ENCODE data around the gene TAF6.

Gene TAF6

GRCh38 chr7:100119072-100119969 lies at the start of gene TAF6, which contains the start of gene CNPY4:
TSS of gene TAF6 (minus strand) at chr7:100119358. CDS start at chr7:100114209, 5,149 bp downstream.
TSS of gene CNPY4 (plus strand) at chr7:100119634. CDS start at chr7:100119745, 111 bp downstream.
- no peak for TF ChIP-seq JUND (IDR thresholded peaks at IDR 0.05; ENCODE audit: low read depth)
- in situ Hi-C loops (cut with HindIII; ENCODE audit: low pct_unique_long_range_greater_than_20kb, low sequenced_read_pairs): no loop called here
- peak; percentile 86 to 95 for DNase-seq (ENCODE audit: low read depth in 1 of 2, low spot score in 1 of 2)

DNA sequence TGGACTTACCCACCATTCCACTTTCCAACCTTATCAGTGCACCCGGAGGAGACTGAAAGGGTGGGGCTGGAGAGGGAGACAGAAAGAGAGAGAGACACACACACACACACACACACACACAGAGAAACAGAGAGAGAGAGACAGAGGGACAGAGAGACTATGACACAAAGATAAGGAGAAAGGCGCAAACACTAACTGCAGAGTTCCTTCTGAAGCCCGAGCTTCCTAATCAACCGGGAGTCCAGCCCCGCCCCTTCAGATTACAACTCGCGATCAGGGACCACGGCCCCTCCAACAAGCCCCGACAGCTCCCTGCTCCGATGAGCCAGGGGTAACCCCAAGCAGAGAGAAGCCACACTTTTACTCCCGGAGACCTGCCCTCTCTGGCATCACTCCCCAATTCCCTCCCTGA lies 48.8 kb upstream of the TAF6 start:
- TF ChIP-seq JUND (IDR thresholded peaks at IDR 0.05; ENCODE audit: low read depth): no peak
- in situ Hi-C loops (cut with HindIII; ENCODE audit: low pct_unique_long_range_greater_than_20kb, low sequenced_read_pairs): no loop called here
- DNase-seq (ENCODE audit: low read depth in 1 of 2, low spot score in 1 of 2): no peak

DNA sequence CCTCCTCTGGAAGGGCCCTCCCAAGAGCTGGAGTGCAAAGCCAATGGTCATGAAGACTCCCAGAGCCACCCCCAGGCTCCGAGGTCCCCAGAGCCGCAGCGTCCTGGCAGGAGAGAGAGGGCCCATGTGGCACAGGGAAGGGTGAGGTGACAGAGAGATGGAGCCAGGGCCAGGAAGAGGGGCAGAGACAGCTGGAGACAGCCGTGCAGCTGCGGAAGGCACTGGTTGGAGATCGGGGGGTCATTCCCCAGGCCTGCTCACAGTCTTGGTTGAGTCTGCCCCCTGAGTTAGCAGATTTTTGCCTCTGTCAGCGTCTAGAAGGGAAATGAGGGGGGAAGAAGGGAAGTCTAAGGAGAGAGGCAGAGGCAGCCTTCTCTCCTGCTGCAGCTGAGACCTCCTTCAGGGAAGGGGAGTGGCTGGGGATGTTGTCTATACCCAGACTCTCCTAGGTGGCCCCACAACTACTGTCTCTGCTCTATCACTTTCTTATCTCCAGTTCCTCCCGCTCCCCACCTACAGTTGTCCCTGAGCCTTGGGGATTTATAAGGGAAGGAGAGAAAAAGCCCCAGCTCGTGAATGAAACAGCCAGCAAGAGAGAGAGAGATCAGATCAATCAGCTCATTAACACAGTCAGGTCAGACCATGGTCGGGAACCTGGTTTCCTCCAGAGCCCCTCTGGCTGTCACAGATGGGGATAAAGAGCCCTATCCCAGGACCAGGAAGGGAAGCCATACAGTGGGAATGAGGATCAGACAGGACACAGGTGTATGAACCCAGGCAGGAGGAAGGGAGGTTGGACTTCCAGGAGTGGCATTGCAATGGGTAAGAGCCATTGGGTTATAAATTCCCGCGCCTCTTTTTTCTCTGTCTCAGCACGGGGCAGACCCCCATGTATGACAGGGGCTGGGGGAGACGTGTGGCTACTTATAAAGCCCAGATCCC lies 48.1 kb upstream of the TAF6 start:
- in situ Hi-C loops (cut with HindIII; ENCODE audit: low pct_unique_long_range_greater_than_20kb, low sequenced_read_pairs): no loop called here
- DNase-seq (ENCODE audit: low read depth in 1 of 2, low spot score in 1 of 2): no peak
- TF ChIP-seq JUND (IDR thresholded peaks at IDR 0.05; ENCODE audit: low read depth): no peak

DNA sequence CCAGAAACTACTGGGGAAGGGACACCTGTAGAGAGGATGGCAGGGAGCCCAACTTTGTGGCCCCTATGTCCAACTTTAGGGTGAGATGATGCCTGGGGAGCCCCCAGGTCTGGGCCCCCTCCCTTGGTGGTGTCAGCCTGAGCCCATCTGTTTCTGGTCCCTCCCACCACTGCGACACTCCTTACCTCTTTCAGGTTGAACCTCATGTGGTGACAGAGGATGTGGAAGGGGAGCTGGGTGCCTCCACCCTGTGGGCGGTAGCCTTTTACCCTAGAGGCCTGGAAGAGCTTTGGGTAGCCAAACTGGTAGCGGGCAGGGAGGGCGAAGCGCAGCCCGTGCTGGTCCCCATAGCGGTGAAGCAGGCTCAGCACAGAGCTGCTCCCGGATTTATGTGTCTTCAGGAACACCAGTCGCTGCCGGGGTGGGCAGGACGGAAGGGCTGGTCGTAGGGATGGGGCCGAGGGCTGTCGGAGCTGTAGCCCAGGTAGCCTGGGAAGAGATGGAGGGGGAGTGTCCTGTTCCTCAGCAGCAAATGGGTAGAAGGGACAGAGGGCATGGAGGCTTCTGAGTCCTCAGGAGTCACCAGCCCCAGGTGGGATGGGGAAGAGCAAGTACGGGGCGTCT lies 47.3 kb upstream of the TAF6 start:
- in situ Hi-C loops (cut with HindIII; ENCODE audit: low pct_unique_long_range_greater_than_20kb, low sequenced_read_pairs): no loop called here
- TF ChIP-seq JUND (IDR thresholded peaks at IDR 0.05; ENCODE audit: low read depth): no peak
- DNase-seq (ENCODE audit: low read depth in 1 of 2, low spot score in 1 of 2): no peak

- in situ Hi-C loops (cut with HindIII; ENCODE audit: low pct_unique_long_range_greater_than_20kb, low sequenced_read_pairs): no loop called here
- TF ChIP-seq JUND (IDR thresholded peaks at IDR 0.05; ENCODE audit: low read depth): no peak
- no peak for DNase-seq (ENCODE audit: low read depth in 1 of 2, low spot score in 1 of 2)
Measured at GRCh38 chr7:100163871-100164270, 44.7 kb upstream of the TAF6 start.

- in situ Hi-C loops (cut with HindIII; ENCODE audit: low pct_unique_long_range_greater_than_20kb, low sequenced_read_pairs): no loop called here
- DNase-seq (ENCODE audit: low read depth in 1 of 2, low spot score in 1 of 2): no peak
- no peak for TF ChIP-seq JUND (IDR thresholded peaks at IDR 0.05; ENCODE audit: low read depth)
Measured at GRCh38 chr7:100163006-100163531, 43.9 kb upstream of the TAF6 start.

DNA sequence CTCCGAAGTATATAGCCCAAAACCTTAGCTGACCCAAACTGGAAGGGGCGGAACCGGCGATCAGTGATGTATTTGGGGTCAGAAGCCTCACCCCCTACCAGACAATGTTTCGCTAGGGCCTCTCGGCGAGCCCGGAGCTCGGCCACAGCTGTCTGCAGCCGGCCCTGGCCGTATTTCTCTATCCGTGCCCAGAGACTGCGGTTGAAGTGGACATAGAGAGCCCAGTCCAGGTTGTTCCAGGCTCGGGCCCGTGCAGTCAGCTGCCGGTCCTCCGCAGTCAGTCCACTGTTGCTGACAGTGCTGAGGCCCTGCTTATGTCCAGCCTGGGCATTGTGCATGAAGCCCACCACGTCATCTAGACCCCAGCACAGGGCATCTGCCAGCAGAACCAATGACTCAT lies 40.9 kb upstream of the TAF6 start:
- in situ Hi-C loops (cut with HindIII; ENCODE audit: low pct_unique_long_range_greater_than_20kb, low sequenced_read_pairs): no loop called here
- no peak for TF ChIP-seq JUND (IDR thresholded peaks at IDR 0.05; ENCODE audit: low read depth)
- no peak for DNase-seq (ENCODE audit: low read depth in 1 of 2, low spot score in 1 of 2)

- no peak for TF ChIP-seq JUND (IDR thresholded peaks at IDR 0.05; ENCODE audit: low read depth)
- DNase-seq (ENCODE audit: low read depth in 1 of 2, low spot score in 1 of 2): no peak
- in situ Hi-C loops (cut with HindIII; ENCODE audit: low pct_unique_long_range_greater_than_20kb, low sequenced_read_pairs): no loop called here
Measured at GRCh38 chr7:100159099-100159623, 40.0 kb upstream of the TAF6 start.

DNA sequence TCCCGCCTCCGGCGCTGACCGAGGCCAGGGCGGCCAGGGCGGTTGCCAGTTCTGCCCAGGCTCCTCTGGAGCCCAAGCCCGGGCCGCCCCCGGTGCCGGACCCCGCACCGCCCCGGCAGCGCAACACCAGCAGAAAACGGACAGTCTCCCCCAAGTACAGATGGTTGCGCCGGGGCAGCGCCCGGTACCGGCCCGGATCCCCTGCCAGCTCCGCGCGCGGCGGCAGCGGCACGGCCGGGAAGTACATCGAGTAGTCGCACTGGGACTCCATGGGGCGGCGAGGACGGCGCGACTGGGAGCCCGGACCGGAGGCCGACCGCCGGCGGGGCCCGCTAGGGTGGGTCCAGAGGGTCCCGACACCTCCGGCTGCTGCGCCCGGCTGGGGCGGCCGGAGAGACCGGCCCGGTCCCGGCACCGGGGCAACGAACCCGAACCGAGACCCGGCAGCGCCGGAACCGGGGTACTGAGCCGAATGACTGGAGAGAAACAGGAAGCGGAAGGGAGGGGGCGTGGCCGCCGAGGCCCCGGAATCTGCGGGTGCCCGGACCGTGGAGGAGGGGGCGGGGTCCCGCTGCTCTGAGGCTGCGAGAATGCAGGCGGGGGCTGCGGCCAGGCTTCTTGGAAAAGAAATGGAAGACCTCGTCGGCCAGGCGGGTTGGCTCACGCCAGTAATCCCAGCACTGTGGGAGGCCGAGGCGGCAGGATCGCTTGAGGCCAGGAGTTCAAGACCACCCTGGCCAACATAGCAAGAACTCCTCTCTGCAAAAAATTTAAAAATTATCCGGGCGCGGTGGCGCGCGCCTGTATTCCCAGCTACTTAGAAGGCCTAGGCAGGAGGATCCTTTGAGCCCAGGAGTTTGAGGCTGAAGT lies 39.3 kb upstream of the TAF6 start, which contains the start of gene TRAPPC14:
Gene TRAPPC14 (minus strand): TSS at position 495 of the 870 bp plus-strand sequence. CDS start 224 bp downstream, at position 271.
- DNase-seq (ENCODE audit: low read depth in 1 of 2, low spot score in 1 of 2): peak; percentile 80 to 93
- in situ Hi-C loops (cut with HindIII; ENCODE audit: low pct_unique_long_range_greater_than_20kb, low sequenced_read_pairs): no loop called here

GRCh38 chr7:100157334-100158228 lies 38.4 kb upstream of the TAF6 start:
- in situ Hi-C loops (cut with HindIII; ENCODE audit: low pct_unique_long_range_greater_than_20kb, low sequenced_read_pairs): no loop called here
- peak in 1 of 2 experiments; percentile 35 for DNase-seq (ENCODE audit: low read depth in 1 of 2, low spot score in 1 of 2)
- TF ChIP-seq JUND (IDR thresholded peaks at IDR 0.05; ENCODE audit: low read depth): no peak

More for the DNA sequence above, 39.3 kb upstream of the TAF6 start, which contains the start of gene TRAPPC14:
- no peak for TF ChIP-seq JUND (IDR thresholded peaks at IDR 0.05; ENCODE audit: low read depth)
